Activated CD4-positive, alpha-beta T cell treated with anti-CD3 and anti-CD28 coated beads for 36 hours (primary cell): ENCODE measurements around the gene OSCAR. TPM values are rescaled to one million over a fixed set of nuclear protein-coding genes. Genes with fewer than 3 reads are reported as not detected.
A peak's percentile ranks its signal among the peaks of the same experiment; 100 is the strongest.

ENCODE experiments used
- ATAC-seq: fragments of 200-7000 bp; cut with Tn5 transposase; one replicate; pipeline ENCODE4 v1.10.0; 2021; ENCODE audit warnings: mild to moderate bottlenecking, moderate library complexity
- CTCF ChIA-PET: fragments of 350-600 bp; sonication (Branson Sonifier 250); formaldehyde crosslinking; loops from one replicate; lab custom pipeline; 2021; ENCODE audit warnings: antibody characterized with exemption; lab: Charles Lee
- POLR2A ChIA-PET: fragments of 350-600 bp; sonication (Branson Sonifier 250); formaldehyde crosslinking; loops from one replicate; lab custom pipeline; 2021; ENCODE audit warnings: antibody characterized with exemption, inconsistent platforms; lab: Charles Lee
- DNase-seq: peaks from one replicate; pipeline ENCODE4 v3.0.0-alpha.2; 2020
- H3K27ac Mint-ChIP-seq: one replicate; pipeline ENCODE4 v1.8.0; 2021; ENCODE audit warnings: mixed read lengths
- H3K27me3 Mint-ChIP-seq: one replicate; pipeline ENCODE4 v1.8.0; 2021; ENCODE audit warnings: mixed read lengths
- H3K36me3 Mint-ChIP-seq: one replicate; pipeline ENCODE4 v1.8.0; 2021; ENCODE audit warnings: low read depth, mixed read lengths
- H3K4me1 Mint-ChIP-seq: one replicate; pipeline ENCODE4 v1.8.0; 2021; ENCODE audit warnings: mixed read lengths
- H3K4me3 Mint-ChIP-seq: one replicate; pipeline ENCODE4 v1.8.0; 2021; ENCODE audit warnings: mild to moderate bottlenecking, moderate library complexity, mixed read lengths
- H3K9me3 Mint-ChIP-seq: one replicate; pipeline ENCODE4 v1.8.0; 2021; ENCODE audit warnings: low read depth, mixed read lengths
- intact Hi-C, 2 experiments: fragments of 100-400 bp; cut with DNase I in 1 of 2; cut with micrococcal nuclease in 1 of 2; formaldehyde crosslinking; loops; one replicate each; pipeline versions ENCODE4 v1.14.2 to v1.15.1; 2022 to 2024; cut with DNase I, micrococcal nuclease
- total RNA-seq, 2 experiments: library from RNA; stranded (reverse); gene quantifications; one replicate each; pipeline ENCODE4 v1.2.3, GENCODE V29; 2021

The OSCAR gene
- total RNA-seq, 2 experiments from 2014 or later, result 0.67 to 0.71 TPM

DNA sequence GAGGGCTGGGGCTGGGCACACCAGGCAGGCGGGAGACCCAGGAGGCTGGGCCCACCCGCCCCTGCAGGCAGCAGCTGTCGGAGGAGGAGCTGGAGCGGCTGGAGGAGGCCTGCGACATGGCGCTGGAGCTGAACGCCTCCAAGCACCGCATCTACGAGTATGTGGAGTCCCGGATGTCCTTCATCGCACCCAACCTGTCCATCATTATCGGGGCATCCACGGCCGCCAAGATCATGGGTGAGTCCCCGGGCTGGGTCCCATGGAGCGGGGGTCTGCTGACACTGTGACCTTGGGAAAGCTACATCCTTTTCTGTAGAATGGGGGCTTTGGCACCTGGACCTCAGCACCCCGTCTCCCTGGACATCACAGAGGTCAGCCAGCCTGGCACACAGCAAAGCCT, 23.1 kb upstream of the OSCAR start:
- no peak for ATAC-seq
- ChIA-PET POLR2A (interaction anchor here (0.8 kb wide), 1 partner anchor 13 kb away, joined by 3 read pairs; no protein-coding TSS in a partner anchor), CTCF (interaction anchor here (0.7 to 1.0 kb wide), 2 partner anchors 10 to 253 kb away, joined by 3 read pairs; no protein-coding TSS in a partner anchor)
- no peaks in the 10 kb centered on the region for H3K4me1 Mint-ChIP-seq
- no peaks in the 10 kb centered on the region for H3K9me3 Mint-ChIP-seq
- DNase-seq, result no peak
- H3K27ac Mint-ChIP-seq, result no peak overlapping the region
- no peak overlapping the region for H3K4me3 Mint-ChIP-seq
- intact Hi-C loops, result no loop called here
- H3K27me3 Mint-ChIP-seq, result no peaks in the 10 kb centered on the region
- H3K36me3 Mint-ChIP-seq, result peaks cover 48% of the 10 kb centered on the region

DNA sequence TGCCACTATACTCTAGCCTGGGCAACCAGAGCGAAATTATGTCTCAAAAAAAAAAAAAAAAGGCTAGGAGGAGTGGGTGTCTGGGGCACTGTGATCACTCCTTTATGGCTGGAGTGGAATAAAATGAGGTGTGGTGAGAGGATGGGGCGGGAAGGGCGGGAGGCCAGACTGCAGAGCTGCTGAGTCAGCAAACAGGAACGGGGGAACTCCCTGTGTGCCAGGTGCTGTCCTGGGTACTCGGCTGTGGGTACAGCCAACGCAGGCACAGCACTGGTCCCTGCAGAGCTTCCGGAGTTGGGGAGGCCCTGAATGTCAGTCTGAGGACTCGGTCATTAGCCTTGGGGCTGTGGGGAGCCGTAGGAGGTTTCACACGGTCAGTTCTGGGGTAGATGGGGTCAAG, 20.7 kb upstream of the OSCAR start:
- POLR2A ChIA-PET, result no interaction called here
- CTCF ChIA-PET, result no interaction called here
- intact Hi-C loops, result no loop called here
- H3K36me3 Mint-ChIP-seq, result peaks cover 49% of the 10 kb centered on the region
- H3K4me1 Mint-ChIP-seq, result peaks cover 14% of the 10 kb centered on the region
- H3K4me3 Mint-ChIP-seq, result no peak overlapping the region
- no peak overlapping the region for H3K27ac Mint-ChIP-seq
- no peaks in the 10 kb centered on the region for H3K27me3 Mint-ChIP-seq
- DNase-seq, result no peak
- ATAC-seq, result no peak
- no peaks in the 10 kb centered on the region for H3K9me3 Mint-ChIP-seq

DNA sequence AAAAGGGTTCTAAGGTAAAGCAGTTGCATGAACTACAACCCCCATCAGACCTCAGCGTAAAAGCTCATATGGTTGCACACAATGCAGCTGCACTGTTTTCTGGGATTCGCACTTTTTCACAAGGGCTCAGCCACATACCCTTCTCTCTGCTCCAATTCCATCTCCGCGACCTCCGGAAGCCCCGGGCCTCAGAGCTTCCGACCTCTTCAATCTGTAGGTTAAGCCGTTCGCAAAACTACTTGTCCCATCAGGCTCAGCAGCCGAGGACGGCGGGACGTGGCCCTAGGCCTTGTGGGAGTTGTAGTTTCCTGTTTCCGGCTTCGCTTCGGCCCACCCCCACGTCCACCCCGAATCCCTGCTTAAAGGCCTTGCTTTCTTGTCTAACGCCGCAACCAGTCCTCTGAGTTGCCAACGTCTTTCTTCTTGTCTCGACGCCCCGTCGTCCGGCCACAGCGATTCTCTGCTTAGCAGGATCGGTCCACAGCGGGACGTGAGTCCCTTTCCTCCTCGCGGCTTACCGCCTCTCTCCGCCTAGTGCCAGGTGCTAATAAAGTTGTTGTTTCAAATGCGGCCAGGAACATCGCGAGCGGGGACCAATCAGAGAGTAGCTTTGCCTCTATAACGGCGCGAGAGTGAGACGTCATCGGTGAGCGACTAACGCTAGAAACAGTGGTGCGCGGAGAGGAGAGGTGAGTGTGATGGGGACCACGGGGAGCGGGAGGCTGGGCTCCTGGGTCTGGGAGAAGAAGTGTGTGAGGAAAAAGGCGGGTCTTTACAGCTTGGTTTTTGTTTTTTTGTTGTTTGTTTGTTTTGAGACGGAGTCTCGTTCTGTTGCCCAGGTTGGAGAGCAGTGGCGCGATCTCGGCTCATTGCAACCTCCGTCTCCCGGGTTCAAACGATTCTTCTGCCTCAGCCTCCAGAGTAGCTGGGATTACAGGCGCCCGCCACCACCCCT, 14.8 kb upstream of the OSCAR start, which contains the start of the genes PRPF31 and TFPT:
Gene PRPF31 (plus strand): TSS at position 646 of the 955 bp plus-strand sequence. CDS start 2,525 bp downstream, outside the sequence.
Gene TFPT (minus strand): TSS at position 549 of the 955 bp plus-strand sequence. CDS start 388 bp downstream, at position 161.
- Mint-ChIP-seq H3K36me3 (peaks cover 43% of the 10 kb centered on the region), H3K9me3 (no peaks in the 10 kb centered on the region), H3K4me1 (peaks cover 25% of the 10 kb centered on the region), H3K27ac (peak within 1 kb of the TSS; percentile 96), H3K4me3 (peak within 1 kb of the TSS; percentile 83), H3K27me3 (no peaks in the 10 kb centered on the region)
- DNase-seq, result peak; percentile 97
- POLR2A ChIA-PET, result interaction anchor here (0.7 to 3.5 kb wide), 8 partner anchors 12 to 348 kb away, joined by 3 to 32 read pairs (median 8); partner anchors contain the start of genes CNOT3, LENG9, MBOAT7 and NDUFA3
- intact Hi-C loops, result loop anchor here (1.0 to 5.0 kb wide), 12 partner anchors 13 to 1013 kb away; partner anchors contain the start of genes CNOT3 (in 2 of the 2), LENG1 (in 2 of the 2), NDUFA3 (in 2 of the 2) and LENG8 (in 1 of the 2)
- ATAC-seq, result peak; percentile 94
- CTCF ChIA-PET, result interaction anchor here (1.0 to 1.4 kb wide), 4 partner anchors 13 to 74 kb away, joined by 3 to 4 read pairs (median 4); partner anchors contain the start of genes CNOT3, MBOAT7 and NDUFA3

DNA sequence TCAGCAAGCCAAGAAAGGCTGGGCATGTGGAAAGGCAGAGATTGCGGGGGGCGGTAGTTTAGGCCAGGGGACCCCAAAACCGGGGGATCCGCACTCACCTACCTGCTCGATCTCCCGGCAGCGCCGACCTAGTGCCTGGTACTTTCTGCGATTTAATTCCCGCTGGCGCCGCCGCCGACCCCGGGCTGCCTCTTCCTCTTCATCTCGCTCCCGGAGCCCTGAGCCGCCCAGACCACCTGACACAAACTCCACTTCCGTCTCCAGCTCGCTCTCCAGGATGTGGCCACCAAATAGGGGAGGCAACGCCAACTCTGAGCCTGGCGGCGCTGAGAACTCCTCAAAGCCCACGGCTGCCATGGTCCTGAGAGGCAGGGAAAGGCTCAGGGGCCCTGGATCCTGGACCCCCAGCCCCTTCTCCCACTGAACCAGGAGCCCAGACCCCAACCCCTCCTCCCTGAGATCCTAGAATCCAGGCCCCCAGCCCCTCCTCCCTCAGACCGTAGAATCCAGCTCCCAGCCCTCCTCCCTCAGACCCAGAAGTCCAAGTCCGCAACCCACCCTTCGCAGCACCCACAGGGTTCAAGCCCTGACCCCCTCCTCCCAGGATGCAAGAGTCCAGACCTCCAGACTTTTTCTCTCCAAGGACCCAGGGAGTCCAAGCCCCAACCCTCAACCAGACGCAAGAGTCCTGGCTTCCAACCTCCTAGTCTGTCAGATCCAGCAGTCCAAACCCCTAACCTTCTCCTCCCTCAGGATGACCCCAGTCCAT, 13.9 kb upstream of the OSCAR start:
- POLR2A ChIA-PET, result interaction anchor here (1.0 to 3.5 kb wide), 5 partner anchors 11 to 349 kb away, joined by 3 to 32 read pairs (median 9); partner anchors contain the start of genes CNOT3, LENG9, MBOAT7 and NDUFA3
- Mint-ChIP-seq H3K4me3 (peak overlapping the region; percentile 83), H3K4me1 (peaks cover 25% of the 10 kb centered on the region), H3K36me3 (peaks cover 44% of the 10 kb centered on the region), H3K9me3 (no peaks in the 10 kb centered on the region), H3K27me3 (no peaks in the 10 kb centered on the region), H3K27ac (peak overlapping the region; percentile 96)
- CTCF ChIA-PET, result interaction anchor here (0.6 to 1.4 kb wide), 3 partner anchors 12 to 1347 kb away, joined by 4 read pairs; partner anchors contain the start of genes CNOT3 and NDUFA3
- intact Hi-C loops, result loop anchor here (1.0 to 5.0 kb wide), 12 partner anchors 12 to 1012 kb away; partner anchors contain the start of genes CNOT3 (in 2 of the 2), LENG1 (in 2 of the 2), NDUFA3 (in 2 of the 2) and LENG8 (in 1 of the 2)
- DNase-seq (peak; percentile 76), ATAC-seq (peak; percentile 55)

DNA sequence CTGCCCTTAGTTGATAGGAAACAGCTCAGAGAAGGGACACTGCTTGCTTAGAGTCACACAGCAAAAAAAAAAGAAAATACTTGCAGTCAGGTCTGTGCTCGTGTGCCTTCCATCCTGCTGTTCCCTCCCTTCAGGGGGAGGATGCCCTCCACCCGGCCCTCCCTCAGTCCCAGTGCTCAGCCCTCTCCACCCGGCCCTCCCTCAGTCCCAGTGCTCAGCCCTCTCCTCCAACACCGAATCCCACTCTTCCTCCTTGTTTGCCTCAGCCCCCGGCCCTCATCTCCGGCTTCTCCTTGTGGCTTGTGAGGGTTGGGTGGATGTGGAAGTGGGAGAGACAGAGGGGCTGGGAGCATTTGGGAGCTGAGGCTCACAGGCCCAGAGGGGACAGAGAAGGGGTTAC, 9.0 kb upstream of the OSCAR start:
- Mint-ChIP-seq H3K36me3 (peaks cover 47% of the 10 kb centered on the region), H3K4me3 (no peak overlapping the region), H3K27ac (no peak overlapping the region), H3K27me3 (no peaks in the 10 kb centered on the region), H3K4me1 (peaks cover 16% of the 10 kb centered on the region), H3K9me3 (no peaks in the 10 kb centered on the region)
- CTCF ChIA-PET, result no interaction called here
- no peak for DNase-seq
- intact Hi-C loops, result no loop called here
- no peak for ATAC-seq
- POLR2A ChIA-PET, result no interaction called here

DNA sequence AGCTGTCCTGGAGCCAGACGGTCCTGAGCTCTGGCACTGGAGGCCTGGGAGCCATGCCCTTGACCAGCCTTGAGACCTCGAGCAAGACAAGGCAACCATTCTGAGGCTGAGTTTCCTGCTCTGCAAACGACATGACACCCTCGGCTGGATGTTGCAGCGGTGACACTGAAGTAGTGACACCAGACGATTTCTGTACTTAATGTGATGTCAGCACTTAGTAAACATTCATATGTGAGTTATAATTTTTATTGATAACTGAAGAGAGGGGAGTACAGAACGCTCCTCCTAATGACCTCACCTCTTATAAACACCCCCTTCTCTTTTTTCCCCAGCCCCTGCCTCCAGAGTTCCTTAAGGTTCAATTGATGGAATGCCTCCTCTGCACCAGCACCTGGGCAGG, 7.9 kb upstream of the OSCAR start:
- H3K27ac Mint-ChIP-seq, result no peak overlapping the region
- no peak overlapping the region for H3K4me3 Mint-ChIP-seq
- peaks cover 38% of the 10 kb centered on the region for H3K36me3 Mint-ChIP-seq
- CTCF ChIA-PET, result no interaction called here
- no peak for ATAC-seq
- H3K27me3 Mint-ChIP-seq, result no peaks in the 10 kb centered on the region
- no peaks in the 10 kb centered on the region for H3K9me3 Mint-ChIP-seq
- POLR2A ChIA-PET, result no interaction called here
- H3K4me1 Mint-ChIP-seq, result peaks cover 10% of the 10 kb centered on the region
- intact Hi-C loops, result no loop called here
- no peak for DNase-seq

DNA sequence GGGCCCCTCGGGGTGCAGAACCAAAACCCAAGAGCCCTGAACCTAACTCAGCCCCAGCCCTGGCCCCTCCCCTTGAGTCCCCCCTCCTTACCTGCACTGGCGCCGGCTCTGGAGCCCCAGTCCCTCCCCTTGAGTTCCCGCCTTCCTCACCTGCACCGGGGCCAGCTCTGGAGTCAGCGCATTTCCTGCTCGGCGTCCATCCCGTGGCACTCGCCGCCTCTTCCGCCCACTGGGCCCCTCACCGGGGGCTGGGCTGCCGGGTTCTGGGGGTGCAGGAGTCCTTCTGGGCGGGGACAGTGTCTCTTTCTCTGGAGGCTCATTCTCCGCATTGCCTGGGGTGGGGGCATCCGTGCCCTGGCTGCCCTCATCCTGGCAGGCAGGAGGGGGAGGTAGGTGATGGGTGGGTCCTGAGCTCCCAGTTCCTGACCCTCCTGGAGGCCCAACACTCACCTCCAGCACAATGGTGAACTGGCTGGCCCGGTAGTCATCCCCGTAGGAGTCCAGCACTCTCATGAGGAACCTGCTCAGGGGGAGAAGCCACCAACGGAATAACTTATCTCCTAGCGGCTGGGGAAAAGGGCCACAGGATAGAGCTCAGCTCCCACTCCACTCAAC, 7.4 kb upstream of the OSCAR start:
- ChIA-PET POLR2A (no interaction called here), CTCF (no interaction called here)
- DNase-seq (no peak), ATAC-seq (no peak)
- Mint-ChIP-seq H3K4me1 (peaks cover 13% of the 10 kb centered on the region), H3K36me3 (peaks cover 37% of the 10 kb centered on the region), H3K27me3 (no peaks in the 10 kb centered on the region), H3K4me3 (no peak overlapping the region), H3K9me3 (no peaks in the 10 kb centered on the region), H3K27ac (no peak overlapping the region)
- intact Hi-C loops, result no loop called here

DNA sequence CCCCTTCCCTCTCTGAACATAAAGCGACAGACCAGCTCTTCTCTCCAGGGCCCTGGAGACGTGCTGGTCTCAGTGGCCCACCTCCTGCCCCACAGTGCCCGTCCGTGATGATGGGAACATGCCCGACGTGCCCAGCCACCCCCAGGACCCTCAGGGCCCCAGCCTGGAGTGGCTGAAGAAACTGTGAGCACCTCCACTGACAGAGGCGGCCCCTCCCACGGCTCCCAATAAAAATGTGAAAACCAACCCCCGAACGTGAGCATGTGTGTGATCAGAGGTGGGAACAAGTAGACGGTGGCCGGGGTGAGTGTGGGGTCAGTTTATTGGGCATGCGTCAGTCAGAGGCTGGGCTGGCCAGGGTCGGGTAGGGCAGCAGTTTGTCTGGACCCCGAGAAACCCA, 6.1 kb upstream of the OSCAR start:
- Mint-ChIP-seq H3K27ac (no peak overlapping the region), H3K27me3 (no peaks in the 10 kb centered on the region), H3K36me3 (peaks cover 34% of the 10 kb centered on the region), H3K4me1 (peaks cover 18% of the 10 kb centered on the region), H3K4me3 (no peak overlapping the region), H3K9me3 (no peaks in the 10 kb centered on the region)
- ATAC-seq (no peak), DNase-seq (no peak)
- POLR2A ChIA-PET, result no interaction called here
- CTCF ChIA-PET, result no interaction called here
- intact Hi-C loops, result no loop called here

DNA sequence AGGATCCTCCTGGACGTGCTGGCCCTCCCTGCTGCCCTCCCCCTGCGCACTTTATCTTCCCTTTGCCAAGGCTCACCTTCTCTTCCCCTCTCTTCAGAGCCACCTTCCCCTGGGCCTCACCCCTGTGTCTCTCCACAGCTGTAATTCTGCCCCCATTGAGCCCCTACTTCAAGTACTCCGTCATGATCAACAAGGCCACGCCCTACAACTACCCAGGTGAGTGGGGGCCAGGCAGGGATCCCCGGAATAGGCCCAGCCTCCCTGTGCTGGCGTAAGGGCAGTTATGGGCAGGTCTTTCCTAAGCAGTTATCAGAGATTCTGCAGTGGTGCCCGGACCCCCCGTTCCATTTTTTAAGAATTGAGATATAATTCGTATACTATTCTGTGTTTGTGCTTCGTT, 5.2 kb upstream of the OSCAR start:
- ATAC-seq (no peak), DNase-seq (no peak)
- Mint-ChIP-seq H3K4me3 (no peak overlapping the region), H3K4me1 (peaks cover 17% of the 10 kb centered on the region), H3K27me3 (no peaks in the 10 kb centered on the region), H3K27ac (no peak overlapping the region), H3K9me3 (no peaks in the 10 kb centered on the region), H3K36me3 (peaks cover 32% of the 10 kb centered on the region)
- intact Hi-C loops, result no loop called here
- ChIA-PET CTCF (no interaction called here), POLR2A (no interaction called here)

DNA sequence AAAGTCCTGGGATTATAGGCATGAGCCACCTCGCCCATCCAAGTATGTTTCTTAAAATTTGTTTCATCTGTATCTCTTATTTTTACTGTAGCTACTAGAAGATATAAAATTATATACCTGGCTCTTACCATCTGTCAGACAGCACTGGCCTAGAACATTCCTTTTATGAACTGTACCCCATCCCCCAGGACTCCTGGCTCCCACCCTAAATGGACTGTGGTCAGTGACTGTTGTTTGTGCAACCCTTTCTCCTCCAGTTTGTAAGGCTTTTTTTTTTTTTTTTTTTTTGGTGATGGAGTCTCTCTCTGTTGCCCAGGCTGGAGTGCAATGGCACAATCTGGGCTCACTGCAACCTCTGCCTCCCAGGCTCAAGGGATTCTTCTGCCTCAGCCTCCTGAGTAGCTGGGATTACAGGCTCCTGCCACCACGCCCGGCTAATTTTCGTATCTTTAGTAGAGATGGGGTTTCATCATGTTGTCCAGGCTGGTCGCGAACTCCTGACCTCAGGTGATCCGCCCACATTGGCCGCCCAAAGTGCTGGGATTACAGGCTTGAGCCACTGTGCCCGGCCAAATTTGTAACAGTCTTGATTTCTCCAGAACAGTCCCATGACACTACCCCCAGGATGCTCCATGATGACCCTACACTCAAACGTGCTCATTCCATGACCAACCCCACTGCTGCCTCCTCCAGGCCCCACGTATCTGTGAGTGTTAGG, 4.6 kb upstream of the OSCAR start:
- peaks cover 16% of the 10 kb centered on the region for H3K4me1 Mint-ChIP-seq
- H3K27ac Mint-ChIP-seq, result no peak overlapping the region
- ChIA-PET CTCF (no interaction called here), POLR2A (no interaction called here)
- H3K36me3 Mint-ChIP-seq, result peaks cover 28% of the 10 kb centered on the region
- H3K4me3 Mint-ChIP-seq, result no peak overlapping the region
- no peaks in the 10 kb centered on the region for H3K9me3 Mint-ChIP-seq
- no peak for ATAC-seq
- intact Hi-C loops, result loop anchor here in 1 of 2 experiments (5.0 kb wide), 1 partner anchor 1012 kb away; the partner anchor contains the start of gene PPP1R12C
- H3K27me3 Mint-ChIP-seq, result no peaks in the 10 kb centered on the region
- no peak for DNase-seq
